ENCODE data around the gene GRID2. TPM values are rescaled to one million over a fixed set of nuclear protein-coding genes. Genes with fewer than 3 reads are reported as not detected.
A peak's percentile ranks its signal among the peaks of the same experiment; 100 is the strongest.
"Not testable (repeated sequence)": the region's sequence is repeated elsewhere in the genome, so short reads cannot be mapped to it uniquely, and the experiment has no call there.

GRID2 gene
- total RNA-seq, 2 donors from 2014 or later = 27.3 to 40.4 TPM

DNA sequence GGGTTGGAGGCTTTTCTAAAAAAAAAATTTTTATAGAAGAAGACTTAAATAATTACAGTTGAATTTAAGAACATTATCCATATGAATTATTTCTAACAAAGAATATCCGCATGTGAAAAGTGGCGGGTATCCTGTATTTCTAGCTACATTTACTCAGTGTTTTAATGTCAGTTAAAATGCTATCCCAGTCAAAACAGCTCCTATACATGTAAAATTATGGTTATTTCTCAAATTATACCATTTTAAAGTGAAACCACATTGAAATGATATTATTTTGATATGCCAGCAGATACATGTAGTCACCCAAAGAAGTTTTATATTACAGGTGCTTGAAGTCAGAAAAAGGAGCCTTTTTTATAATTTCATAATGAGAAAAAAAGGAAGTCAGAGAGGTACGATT lies 1356.3 kb downstream of the GRID2 start:
- Mint-ChIP-seq H3K27me3 (ENCODE audit: insufficient read depth) (no peaks in the 10 kb centered on the region), H3K4me3 (no peak overlapping the region), H3K4me1 (peaks cover 13% of the 10 kb centered on the region), H3K9me3 (no peaks in the 10 kb centered on the region), H3K36me3 (ENCODE audit: low read depth) (no peaks in the 10 kb centered on the region), H3K27ac (no peak overlapping the region)
- Histone ChIP-seq H3K4me1 (ENCODE audit: control insufficient read depth, insufficient read depth, low read length) (no peaks in the 10 kb centered on the region), H3K36me3 (ENCODE audit: control insufficient read depth, insufficient read depth, low read length) (no peaks in the 10 kb centered on the region), H3K4me3 (ENCODE audit: low read length) (no peak overlapping the region), H3K27me3 (ENCODE audit: control insufficient read depth, insufficient read depth, low read length, poor library complexity, severe bottlenecking) (no peaks in the 10 kb centered on the region), H3K27ac (ENCODE audit: low read depth, low read length) (no peak overlapping the region), H3K9ac (ENCODE audit: extremely low read depth, low read length, poor library complexity, severe bottlenecking) (no peak overlapping the region), H3K9me3 (ENCODE audit: control insufficient read depth, low read length) (no peaks in the 10 kb centered on the region)
- TF ChIP-seq, protein P1, sequence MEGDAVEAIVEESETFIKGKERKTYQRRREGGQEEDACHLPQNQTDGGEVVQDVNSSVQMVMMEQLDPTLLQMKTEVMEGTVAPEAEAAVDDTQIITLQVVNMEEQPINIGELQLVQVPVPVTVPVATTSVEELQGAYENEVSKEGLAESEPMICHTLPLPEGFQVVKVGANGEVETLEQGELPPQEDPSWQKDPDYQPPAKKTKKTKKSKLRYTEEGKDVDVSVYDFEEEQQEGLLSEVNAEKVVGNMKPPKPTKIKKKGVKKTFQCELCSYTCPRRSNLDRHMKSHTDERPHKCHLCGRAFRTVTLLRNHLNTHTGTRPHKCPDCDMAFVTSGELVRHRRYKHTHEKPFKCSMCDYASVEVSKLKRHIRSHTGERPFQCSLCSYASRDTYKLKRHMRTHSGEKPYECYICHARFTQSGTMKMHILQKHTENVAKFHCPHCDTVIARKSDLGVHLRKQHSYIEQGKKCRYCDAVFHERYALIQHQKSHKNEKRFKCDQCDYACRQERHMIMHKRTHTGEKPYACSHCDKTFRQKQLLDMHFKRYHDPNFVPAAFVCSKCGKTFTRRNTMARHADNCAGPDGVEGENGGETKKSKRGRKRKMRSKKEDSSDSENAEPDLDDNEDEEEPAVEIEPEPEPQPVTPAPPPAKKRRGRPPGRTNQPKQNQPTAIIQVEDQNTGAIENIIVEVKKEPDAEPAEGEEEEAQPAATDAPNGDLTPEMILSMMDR (conservative IDR thresholded peaks at IDR 0.05) = no peak
- 92% methylated on average over 3 of the region's 3 CpGs; no CpG with 5 or more reads in 1 of the 2 experiments for WGBS, 2 experiments (ENCODE audit: insufficient coverage in 1 of 2, insufficient read length in 1 of 2)
- no peak for DNase-seq

DNA sequence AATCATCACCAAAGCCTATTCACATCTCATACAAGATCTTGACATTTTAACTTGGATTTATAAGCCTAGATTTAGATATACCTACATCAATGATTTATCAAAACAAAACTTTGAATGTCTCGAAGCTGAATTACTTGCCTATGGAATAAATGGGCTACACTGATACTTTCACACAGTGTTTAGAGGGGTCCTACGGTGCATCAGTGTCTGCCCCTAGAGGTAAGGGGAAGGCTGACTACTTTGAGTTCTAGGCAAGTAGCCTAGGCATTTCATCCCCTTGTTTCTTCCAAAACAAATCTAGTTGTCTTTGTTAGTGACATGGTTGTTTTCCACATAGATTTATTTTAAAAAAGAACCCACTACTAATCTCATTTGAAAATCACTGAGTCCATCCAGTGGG lies 1366.7 kb downstream of the GRID2 start:
- Mint-ChIP-seq H3K9me3 (no peaks in the 10 kb centered on the region), H3K27me3 (ENCODE audit: insufficient read depth) (no peaks in the 10 kb centered on the region), H3K27ac (no peak overlapping the region), H3K4me3 (no peak overlapping the region), H3K36me3 (ENCODE audit: low read depth) (no peaks in the 10 kb centered on the region), H3K4me1 (no peaks in the 10 kb centered on the region)
- H3K4me1 ChIP-seq (ENCODE audit: control insufficient read depth, insufficient read depth, low read length) = no peaks in the 10 kb centered on the region
- 88 to 100% methylated on average over 2 of the region's 2 CpGs for WGBS, 2 experiments (ENCODE audit: insufficient coverage in 1 of 2, insufficient read length in 1 of 2)
- no peaks in the 10 kb centered on the region for H3K27me3 ChIP-seq (ENCODE audit: control insufficient read depth, insufficient read depth, low read length, poor library complexity, severe bottlenecking)
- no peaks in the 10 kb centered on the region for H3K9me3 ChIP-seq (ENCODE audit: control insufficient read depth, low read length)
- TF ChIP-seq, protein P1 (conservative IDR thresholded peaks at IDR 0.05) = peak; percentile 66
- H3K4me3 ChIP-seq (ENCODE audit: low read length) = no peak overlapping the region
- H3K9ac ChIP-seq (ENCODE audit: extremely low read depth, low read length, poor library complexity, severe bottlenecking) = no peak overlapping the region
- no peaks in the 10 kb centered on the region for H3K36me3 ChIP-seq (ENCODE audit: control insufficient read depth, insufficient read depth, low read length)
- no peak overlapping the region for H3K27ac ChIP-seq (ENCODE audit: low read depth, low read length)
- no peak for DNase-seq

DNA sequence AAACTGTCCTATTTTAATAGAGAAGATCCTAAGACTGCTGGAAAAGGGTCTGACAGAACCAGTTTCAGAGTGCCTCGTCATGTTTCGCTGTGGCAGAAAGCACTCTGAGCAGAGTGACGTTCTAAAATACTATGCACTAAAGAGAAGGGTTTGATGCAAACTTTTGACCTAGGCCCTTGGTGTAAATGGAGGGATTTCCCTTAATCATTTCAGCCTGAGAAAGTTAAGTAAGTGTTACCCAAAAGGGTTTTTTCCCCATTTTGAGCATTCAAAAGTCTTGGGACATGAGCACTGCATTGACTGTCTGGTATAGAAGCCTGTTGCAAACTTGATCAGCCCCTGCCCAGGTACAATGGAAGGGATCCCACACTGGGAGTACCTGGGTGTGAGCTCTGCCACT lies 1367.3 kb downstream of the GRID2 start:
- Histone ChIP-seq H3K9ac (ENCODE audit: extremely low read depth, low read length, poor library complexity, severe bottlenecking) (no peak overlapping the region), H3K36me3 (ENCODE audit: control insufficient read depth, insufficient read depth, low read length) (no peaks in the 10 kb centered on the region), H3K4me3 (ENCODE audit: low read length) (no peak overlapping the region), H3K27ac (ENCODE audit: low read depth, low read length) (no peak overlapping the region), H3K9me3 (ENCODE audit: control insufficient read depth, low read length) (peaks cover 4% of the 10 kb centered on the region), H3K27me3 (ENCODE audit: control insufficient read depth, insufficient read depth, low read length, poor library complexity, severe bottlenecking) (no peaks in the 10 kb centered on the region), H3K4me1 (ENCODE audit: control insufficient read depth, insufficient read depth, low read length) (no peaks in the 10 kb centered on the region)
- WGBS, 2 experiments (ENCODE audit: insufficient coverage in 1 of 2, insufficient read length in 1 of 2) = 91 to 97% methylated on average over 3 of the region's 3 CpGs
- TF ChIP-seq, protein P1 (conservative IDR thresholded peaks at IDR 0.05) = no peak
- Mint-ChIP-seq H3K4me1 (no peaks in the 10 kb centered on the region), H3K9me3 (peaks cover 4% of the 10 kb centered on the region), H3K27ac (no peak overlapping the region), H3K27me3 (ENCODE audit: insufficient read depth) (no peaks in the 10 kb centered on the region), H3K36me3 (ENCODE audit: low read depth) (no peaks in the 10 kb centered on the region), H3K4me3 (no peak overlapping the region)
- no peak for DNase-seq

DNA sequence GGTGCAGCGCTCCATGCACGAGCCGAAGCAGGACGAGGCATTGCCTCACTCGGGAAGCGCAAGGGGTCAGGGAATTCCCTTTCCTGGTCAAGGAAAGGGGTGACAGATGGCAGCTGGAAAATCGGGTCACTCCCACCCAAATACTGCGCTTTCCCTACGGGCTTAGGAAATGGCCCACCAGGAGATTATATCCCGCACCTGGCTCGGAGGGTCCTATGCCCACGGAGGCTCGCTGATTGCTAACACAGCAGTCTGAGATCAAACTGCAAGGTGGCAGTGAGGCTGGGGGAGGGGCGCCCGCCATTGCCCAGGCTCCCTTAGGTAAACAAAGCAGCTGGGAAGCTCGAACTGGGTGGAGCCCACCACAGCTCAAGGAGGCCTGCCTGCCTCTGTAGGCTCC lies 1373.2 kb downstream of the GRID2 start:
- not testable (repeated sequence) for H3K4me1 Mint-ChIP-seq

More for the DNA sequence above, 1373.2 kb downstream of the GRID2 start:
- not testable (repeated sequence) for H3K27ac Mint-ChIP-seq; H3K27ac ChIP-seq (ENCODE audit: low read depth, low read length); H3K27me3 ChIP-seq (ENCODE audit: control insufficient read depth, insufficient read depth, low read length, poor library complexity, severe bottlenecking); H3K4me3 ChIP-seq (ENCODE audit: low read length); H3K4me1 ChIP-seq (ENCODE audit: control insufficient read depth, insufficient read depth, low read length); H3K27me3 Mint-ChIP-seq (ENCODE audit: insufficient read depth); H3K36me3 Mint-ChIP-seq (ENCODE audit: low read depth); DNase-seq; H3K9me3 ChIP-seq (ENCODE audit: control insufficient read depth, low read length); H3K36me3 ChIP-seq (ENCODE audit: control insufficient read depth, insufficient read depth, low read length); H3K9ac ChIP-seq (ENCODE audit: extremely low read depth, low read length, poor library complexity, severe bottlenecking); H3K4me3 Mint-ChIP-seq
- peaks cover 28% of the 10 kb centered on the region for H3K9me3 Mint-ChIP-seq
- WGBS, 2 experiments (ENCODE audit: insufficient coverage in 1 of 2, insufficient read length in 1 of 2) = 97 to 100% methylated on average over 2 to 13 of the region's 16 CpGs
